Bronchial epithelial cell (primary cell): ENCODE measurements around the gene OR1I1. TPM values are rescaled to one million over a fixed set of nuclear protein-coding genes. Genes with fewer than 3 reads are reported as not detected.
A peak's percentile ranks its signal among the peaks of the same experiment; 100 is the strongest.

Source experiments
- DNase-seq: peaks from one replicate; pipeline ENCODE4 v3.0.0-alpha.2; 2010; ENCODE audit warnings: low read depth
- FAIRE-seq: peaks from 2 replicates; lab custom pipeline; 2011; peaks lifted over from hg19 to GRCh38; lab: Jason Lieb, UNC
- H3K27me3 ChIP-seq: 2 replicates; pipeline ENCODE4 v1.5.1; 2011; ENCODE audit warnings: low read length; ENCODE audit not compliant: control insufficient read depth, insufficient read depth
- H3K36me3 ChIP-seq: 2 replicates; pipeline ENCODE4 v1.5.1; 2011; ENCODE audit warnings: low read length; ENCODE audit not compliant: control insufficient read depth, insufficient read depth
- H3K4me3 ChIP-seq: 2 replicates; pipeline ENCODE4 v1.5.1; 2011; ENCODE audit warnings: mild to moderate bottlenecking, low read depth, low read length, control low read depth
- total RNA-seq: library from RNA; depleted of rRNA; stranded (reverse); fragments of >200 nt; gene quantifications from 2 replicates; pipeline ENCODE4 v1.2.1, GENCODE V29; 2014
- TF ChIP-seq, protein P1 (sequence below): IDR thresholded peaks from 2 replicates; pipeline ENCODE4 v1.5.1; 2011; ENCODE audit warnings: mild to moderate bottlenecking, moderate library complexity, low read length, control low read depth, inconsistent platforms; ENCODE audit not compliant: insufficient read depth, severe bottlenecking

Gene OR1I1, protein sequence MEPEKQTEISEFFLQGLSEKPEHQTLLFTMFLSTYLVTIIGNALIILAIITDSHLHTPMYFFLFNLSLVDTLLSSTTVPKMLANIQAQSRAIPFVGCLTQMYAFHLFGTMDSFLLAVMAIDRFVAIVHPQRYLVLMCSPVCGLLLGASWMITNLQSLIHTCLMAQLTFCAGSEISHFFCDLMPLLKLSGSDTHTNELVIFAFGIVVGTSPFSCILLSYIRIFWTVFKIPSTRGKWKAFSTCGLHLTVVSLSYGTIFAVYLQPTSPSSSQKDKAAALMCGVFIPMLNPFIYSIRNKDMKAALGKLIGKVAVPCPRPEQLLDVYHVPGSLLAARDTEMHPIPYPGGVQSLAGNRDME
- total RNA-seq = not detected in 2 replicates

DNA sequence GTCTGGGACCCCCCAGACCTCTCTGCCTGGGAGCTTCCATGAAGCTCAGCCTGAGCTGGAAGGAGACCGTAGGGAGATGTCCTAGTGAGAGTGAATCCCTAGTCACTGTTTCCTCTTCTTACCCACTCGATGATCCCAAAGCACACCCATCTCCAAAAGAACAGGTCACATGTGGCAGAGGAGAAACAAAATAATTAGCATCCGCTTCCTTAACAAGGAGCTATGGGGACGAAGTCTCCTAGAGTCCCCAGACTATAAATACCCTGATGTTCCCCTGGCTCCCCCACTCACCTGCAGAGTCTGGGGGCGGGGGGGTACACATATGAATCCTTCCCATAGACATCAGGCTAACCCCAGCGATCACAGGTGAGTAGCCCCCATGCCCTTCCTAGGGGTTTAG is at the start of gene OR1I1:
TSS of gene OR1I1 (plus strand) at position 301 of the 400 bp plus-strand sequence. CDS start 4,855 bp downstream, outside the sequence.
- Histone ChIP-seq H3K36me3 (no peaks in the 10 kb centered on the region), H3K4me3 (no peak within 1 kb of the TSS), H3K27me3 (no peaks in the 10 kb centered on the region)
- TF ChIP-seq, protein P1, sequence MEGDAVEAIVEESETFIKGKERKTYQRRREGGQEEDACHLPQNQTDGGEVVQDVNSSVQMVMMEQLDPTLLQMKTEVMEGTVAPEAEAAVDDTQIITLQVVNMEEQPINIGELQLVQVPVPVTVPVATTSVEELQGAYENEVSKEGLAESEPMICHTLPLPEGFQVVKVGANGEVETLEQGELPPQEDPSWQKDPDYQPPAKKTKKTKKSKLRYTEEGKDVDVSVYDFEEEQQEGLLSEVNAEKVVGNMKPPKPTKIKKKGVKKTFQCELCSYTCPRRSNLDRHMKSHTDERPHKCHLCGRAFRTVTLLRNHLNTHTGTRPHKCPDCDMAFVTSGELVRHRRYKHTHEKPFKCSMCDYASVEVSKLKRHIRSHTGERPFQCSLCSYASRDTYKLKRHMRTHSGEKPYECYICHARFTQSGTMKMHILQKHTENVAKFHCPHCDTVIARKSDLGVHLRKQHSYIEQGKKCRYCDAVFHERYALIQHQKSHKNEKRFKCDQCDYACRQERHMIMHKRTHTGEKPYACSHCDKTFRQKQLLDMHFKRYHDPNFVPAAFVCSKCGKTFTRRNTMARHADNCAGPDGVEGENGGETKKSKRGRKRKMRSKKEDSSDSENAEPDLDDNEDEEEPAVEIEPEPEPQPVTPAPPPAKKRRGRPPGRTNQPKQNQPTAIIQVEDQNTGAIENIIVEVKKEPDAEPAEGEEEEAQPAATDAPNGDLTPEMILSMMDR = no peak
- DNase-seq = no peak
- FAIRE-seq = no peak

DNA sequence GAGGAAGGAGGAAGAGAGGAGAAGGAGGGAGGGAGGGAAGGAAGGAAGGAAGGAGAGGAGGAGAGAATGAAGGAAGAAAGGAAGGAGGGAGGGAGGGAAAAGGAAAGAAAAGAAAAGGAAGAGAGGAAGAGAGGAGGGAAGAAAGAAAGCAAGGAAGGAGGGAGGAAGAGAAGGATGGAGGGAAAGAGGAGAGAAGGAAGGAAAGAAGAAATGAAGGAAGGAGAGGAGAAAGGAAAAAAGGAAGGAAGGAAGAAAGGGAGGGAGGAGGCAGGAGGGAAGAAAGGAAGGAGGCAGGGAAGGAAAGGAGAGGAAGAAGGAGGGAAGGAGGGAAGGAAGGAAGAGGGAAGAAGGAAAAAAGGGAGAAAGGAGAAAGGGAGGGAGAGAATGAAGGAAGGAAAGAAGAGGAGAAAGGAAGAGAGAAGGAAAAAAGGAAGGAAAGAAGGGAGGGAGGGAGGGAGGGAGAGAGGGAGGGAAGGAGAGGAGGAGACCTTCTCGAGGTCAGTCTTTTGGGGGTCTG is 46.2 kb upstream of the OR1I1 start:
- FAIRE-seq (no peak), DNase-seq (no peak)
- Histone ChIP-seq H3K36me3 (no peaks in the 10 kb centered on the region), H3K27me3 (no peaks in the 10 kb centered on the region), H3K4me3 (no peak overlapping the region)
- TF ChIP-seq, protein P1 = no peak

DNA sequence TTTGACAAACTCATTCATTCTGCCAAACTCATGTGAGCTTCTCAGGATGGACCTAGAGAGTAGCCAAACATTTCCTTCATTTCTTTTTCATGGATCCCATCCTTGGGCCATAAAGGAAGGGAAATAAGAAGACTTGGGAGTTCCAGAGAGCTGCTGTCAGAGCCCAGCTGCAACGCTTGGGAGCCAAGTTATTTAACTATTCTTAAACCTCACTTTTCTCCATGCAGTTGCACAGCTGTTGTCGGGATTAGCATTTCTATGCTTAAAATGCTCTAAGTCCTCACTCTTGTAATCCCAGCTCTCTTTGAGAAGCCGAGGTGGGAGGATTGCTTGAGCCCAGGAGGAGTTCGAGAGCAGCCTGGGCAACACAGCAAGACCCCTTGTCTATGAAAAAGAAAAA is 44.4 kb upstream of the OR1I1 start:
- H3K4me3 ChIP-seq = no peak overlapping the region
- FAIRE-seq (no peak), DNase-seq (no peak)
- H3K36me3 ChIP-seq = no peaks in the 10 kb centered on the region
- TF ChIP-seq, protein P1 = no peak
- H3K27me3 ChIP-seq = no peaks in the 10 kb centered on the region

DNA sequence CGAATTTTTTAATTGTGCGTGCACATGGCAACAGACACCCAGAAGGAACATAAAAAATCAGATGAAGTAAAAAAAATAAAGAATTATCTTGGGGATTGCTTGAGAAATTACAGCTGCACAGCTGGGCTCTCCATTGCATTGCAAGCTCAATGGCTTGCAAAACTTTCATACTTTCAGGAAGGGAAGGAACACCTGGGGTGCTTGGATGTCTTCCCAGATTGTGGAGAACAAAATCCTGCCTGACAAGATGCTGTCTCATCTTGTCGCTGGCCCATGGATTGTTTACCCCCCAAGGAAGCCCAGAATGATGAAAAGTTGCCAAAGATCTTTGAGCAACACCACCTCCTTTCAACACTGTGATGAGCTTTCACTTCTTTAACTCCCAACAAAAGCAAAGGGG is 43.7 kb upstream of the OR1I1 start:
- Histone ChIP-seq H3K36me3 (no peaks in the 10 kb centered on the region), H3K4me3 (no peak overlapping the region), H3K27me3 (no peaks in the 10 kb centered on the region)
- no peak for FAIRE-seq
- TF ChIP-seq, protein P1 = no peak
- peak; percentile 36 for DNase-seq

DNA sequence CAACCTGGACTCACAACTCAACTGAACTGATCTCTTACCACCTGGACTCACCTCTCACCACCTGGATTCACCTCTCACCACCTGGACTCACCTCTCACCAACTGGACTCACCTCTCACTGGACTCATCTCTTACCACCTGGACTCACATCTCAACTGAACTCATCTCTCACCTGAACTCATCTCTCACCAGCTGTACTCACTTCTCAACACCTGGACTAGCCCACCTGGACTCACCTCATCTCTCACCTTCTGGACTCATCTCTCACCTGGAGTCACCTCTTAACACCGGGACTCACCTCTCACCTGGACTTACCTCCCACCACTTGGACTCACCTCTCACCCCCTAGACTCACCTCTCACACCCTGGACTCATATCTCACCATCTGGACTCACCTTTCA is 40.0 kb upstream of the OR1I1 start:
- Histone ChIP-seq H3K27me3 (no peaks in the 10 kb centered on the region), H3K4me3 (no peak overlapping the region), H3K36me3 (no peaks in the 10 kb centered on the region)
- DNase-seq (no peak), FAIRE-seq (no peak)
- TF ChIP-seq, protein P1 = no peak

DNA sequence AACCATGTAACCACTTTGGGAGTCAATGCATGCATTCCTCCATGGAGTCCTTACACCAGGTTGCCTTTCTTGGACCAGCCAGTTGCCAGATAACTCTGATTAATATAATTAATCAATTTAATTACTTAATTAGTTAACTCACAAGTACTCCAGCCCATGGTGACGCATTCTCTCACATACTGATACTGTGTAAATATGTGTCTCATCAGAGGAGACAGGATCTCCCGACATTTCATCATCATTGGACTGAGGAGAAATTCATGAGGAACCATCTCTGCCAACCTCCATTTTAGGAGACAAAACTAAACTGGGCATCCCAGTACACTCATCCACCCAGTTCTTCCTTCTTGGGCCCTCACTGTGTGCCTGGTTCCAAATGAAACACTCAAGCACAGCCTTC is 39.2 kb upstream of the OR1I1 start:
- H3K27me3 ChIP-seq = no peaks in the 10 kb centered on the region
- FAIRE-seq (no peak), DNase-seq (no peak)
- H3K4me3 ChIP-seq = no peak overlapping the region
- TF ChIP-seq, protein P1 = no peak
- H3K36me3 ChIP-seq = no peaks in the 10 kb centered on the region
